ENCODE data around the gene OR1Q1.

GRCh38 chr9:122605691-122606090 lies 8.8 kb upstream of the OR1Q1 start:
- no peak for TF ChIP-seq TAF1 (IDR thresholded peaks at IDR 0.05; ENCODE audit: low read depth)
- TF ChIP-seq TCF12 (IDR thresholded peaks at IDR 0.05; ENCODE audit: low read depth), result no peak
- TF ChIP-seq EP300 (IDR thresholded peaks at IDR 0.05; ENCODE audit: borderline replicate concordance), result no peak
- TF ChIP-seq CREB1 (IDR thresholded peaks at IDR 0.05; ENCODE audit: low read depth), result no peak
- TF ChIP-seq TEAD4 (IDR thresholded peaks at IDR 0.05), result no peak
- no peak for TF ChIP-seq CEBPB (IDR thresholded peaks at IDR 0.05)
- TF ChIP-seq EGR1 (IDR thresholded peaks at IDR 0.05), result no peak
- TF ChIP-seq YY1 (IDR thresholded peaks at IDR 0.05; ENCODE audit: low read depth), result no peak
